HUES6 (cell line): ENCODE results near the gene LIG3.
A peak's percentile ranks its signal among the peaks of the same experiment; 100 is the strongest.
"Not testable (repeated sequence)": the region's sequence is repeated elsewhere in the genome, so short reads cannot be mapped to it uniquely, and the experiment has no call there.

ENCODE experiments used
- H3K27ac ChIP-seq: 2 replicates; pipeline ENCODE4 v1.7.0; 2013; ENCODE audit warnings: low read depth, mild to moderate bottlenecking, low read length, inconsistent platforms
- H3K27me3 ChIP-seq: 2 replicates; pipeline ENCODE4 v1.6.1; 2013; ENCODE audit warnings: low read length; ENCODE audit not compliant: control insufficient read depth, insufficient read depth
- H3K36me3 ChIP-seq: 2 replicates; pipeline ENCODE4 v1.6.1; 2013; ENCODE audit warnings: low read length; ENCODE audit not compliant: control insufficient read depth, insufficient read depth
- H3K4me1 ChIP-seq: 2 replicates; pipeline ENCODE4 v1.6.1; 2013; ENCODE audit warnings: low read length; ENCODE audit not compliant: control insufficient read depth, insufficient read depth
- H3K4me3 ChIP-seq: 2 replicates; pipeline ENCODE4 v1.5.1; 2013; ENCODE audit warnings: low read depth, low read length
- H3K9ac ChIP-seq: one replicate; pipeline ENCODE4 v1.6.1; 2013; ENCODE audit warnings: mild to moderate bottlenecking, low read length
- H3K9me3 ChIP-seq: 2 replicates; pipeline ENCODE4 v1.6.1; 2013; ENCODE audit warnings: low read depth, low read length; ENCODE audit not compliant: control insufficient read depth, insufficient read depth

The LIG3 gene

GRCh38 chr17:34980353-34980680 is at the start of gene LIG3:
Gene LIG3 (plus strand): TSS chr17:34980512. CDS start chr17:34983006, 2,494 bp downstream.
- peak within 1 kb of the TSS; percentile 97 for H3K27ac ChIP-seq
- H3K9ac ChIP-seq, result peak within 1 kb of the TSS; percentile 96
- H3K27me3 ChIP-seq, result no peaks in the 10 kb centered on the region
- H3K36me3 ChIP-seq, result peaks cover 28% of the 10 kb centered on the region
- H3K4me1 ChIP-seq, result peaks cover 4% of the 10 kb centered on the region; the same call in 1 of the 2 replicates
- no peaks in the 10 kb centered on the region for H3K9me3 ChIP-seq
- peak within 1 kb of the TSS; percentile 75 for H3K4me3 ChIP-seq

- not testable (repeated sequence) for H3K9ac ChIP-seq, H3K36me3 ChIP-seq, H3K4me1 ChIP-seq, H3K27ac ChIP-seq, H3K9me3 ChIP-seq, H3K27me3 ChIP-seq, H3K4me3 ChIP-seq
Measured at GRCh38 chr17:34950780-34951179, 29.5 kb upstream of the LIG3 start.

- Histone ChIP-seq H3K27me3 (peaks cover 12% of the 10 kb centered on the region), H3K9ac (no peak overlapping the region), H3K27ac (no peak overlapping the region), H3K9me3 (no peaks in the 10 kb centered on the region), H3K4me3 (no peak overlapping the region), H3K4me1 (peaks cover 4% of the 10 kb centered on the region; the same call in 1 of the 2 replicates), H3K36me3 (peaks cover 1% of the 10 kb centered on the region)
Measured at GRCh38 chr17:34958438-34958837, 21.9 kb upstream of the LIG3 start.

- H3K36me3 ChIP-seq, result peaks cover 19% of the 10 kb centered on the region
- no peaks in the 10 kb centered on the region for H3K9me3 ChIP-seq
- peak within 1 kb of the TSS; percentile 95 for H3K9ac ChIP-seq
- peaks cover 4% of the 10 kb centered on the region; the same call in 1 of the 2 replicates for H3K4me1 ChIP-seq
- peak within 1 kb of the TSS; percentile 80 for H3K4me3 ChIP-seq
- peak within 1 kb of the TSS; percentile 89 for H3K27ac ChIP-seq
- H3K27me3 ChIP-seq, result peaks cover 12% of the 10 kb centered on the region
Measured at GRCh38 chr17:34961093-34961911, 19.0 kb upstream of the LIG3 start, which contains the start of the genes CCT6B and ZNF830. Gene CCT6B (minus strand): TSS chr17:34961460. CDS start chr17:34961393, 67 bp downstream. Gene ZNF830 (plus strand): TSS chr17:34961540. CDS start chr17:34961567, 27 bp downstream.

GRCh38 chr17:34974179-34974578 is 6.1 kb upstream of the LIG3 start:
- no peaks in the 10 kb centered on the region for H3K27me3 ChIP-seq
- peaks cover 2% of the 10 kb centered on the region for H3K4me1 ChIP-seq
- H3K9ac ChIP-seq, result no peak overlapping the region
- H3K36me3 ChIP-seq, result no peaks in the 10 kb centered on the region
- no peak overlapping the region for H3K27ac ChIP-seq
- no peaks in the 10 kb centered on the region for H3K9me3 ChIP-seq
- H3K4me3 ChIP-seq, result no peak overlapping the region

- Histone ChIP-seq H3K27me3 (no peaks in the 10 kb centered on the region), H3K36me3 (no peaks in the 10 kb centered on the region), H3K4me1 (peaks cover 4% of the 10 kb centered on the region), H3K4me3 (no peak overlapping the region), H3K27ac (no peak overlapping the region), H3K9ac (no peak overlapping the region), H3K9me3 (no peaks in the 10 kb centered on the region)
Measured at GRCh38 chr17:34974794-34975785, 5.2 kb upstream of the LIG3 start.

GRCh38 chr17:34979153-34979552 is 1.2 kb upstream of the LIG3 start:
- no peaks in the 10 kb centered on the region for H3K9me3 ChIP-seq
- peaks cover 4% of the 10 kb centered on the region for H3K4me1 ChIP-seq
- peak overlapping the region; percentile 75; the same call in 1 of the 2 replicates for H3K4me3 ChIP-seq
- H3K36me3 ChIP-seq, result peaks cover 19% of the 10 kb centered on the region
- H3K27me3 ChIP-seq, result no peaks in the 10 kb centered on the region
- no peak overlapping the region for H3K9ac ChIP-seq
- H3K27ac ChIP-seq, result no peak overlapping the region

- Histone ChIP-seq H3K4me1 (peaks cover 4% of the 10 kb centered on the region), H3K9ac (peak overlapping the region; percentile 96), H3K4me3 (peak overlapping the region; percentile 75), H3K27ac (peak overlapping the region; percentile 97; the same call in 1 of the 2 replicates), H3K9me3 (no peaks in the 10 kb centered on the region), H3K27me3 (no peaks in the 10 kb centered on the region), H3K36me3 (peaks cover 23% of the 10 kb centered on the region)
Measured at GRCh38 chr17:34979650-34980352, 511 bp upstream of the LIG3 start.

- Histone ChIP-seq H3K36me3 (peaks cover 34% of the 10 kb centered on the region), H3K9ac (peak overlapping the region; percentile 96), H3K4me3 (peak overlapping the region; percentile 75), H3K27ac (peak overlapping the region; percentile 97), H3K27me3 (no peaks in the 10 kb centered on the region), H3K9me3 (no peaks in the 10 kb centered on the region), H3K4me1 (peaks cover 4% of the 10 kb centered on the region; the same call in 1 of the 2 replicates)
Measured at GRCh38 chr17:34980681-34981537, 597 bp downstream of the LIG3 start.
